Fibroblast of the conjunctiva (primary cell): ENCODE measurements around the gene IL11.

Source experiments
- DNase-seq: peaks from one replicate; pipeline ENCODE4 v3.0.0-alpha.2; 2010; ENCODE audit warnings: low read depth

The IL11 gene

GRCh38 chr19:55391191-55391670 lies 21.0 kb upstream of the IL11 start:
- no peak for DNase-seq

GRCh38 chr19:55390461-55390880 lies 20.2 kb upstream of the IL11 start:
- no peak for DNase-seq

DNA sequence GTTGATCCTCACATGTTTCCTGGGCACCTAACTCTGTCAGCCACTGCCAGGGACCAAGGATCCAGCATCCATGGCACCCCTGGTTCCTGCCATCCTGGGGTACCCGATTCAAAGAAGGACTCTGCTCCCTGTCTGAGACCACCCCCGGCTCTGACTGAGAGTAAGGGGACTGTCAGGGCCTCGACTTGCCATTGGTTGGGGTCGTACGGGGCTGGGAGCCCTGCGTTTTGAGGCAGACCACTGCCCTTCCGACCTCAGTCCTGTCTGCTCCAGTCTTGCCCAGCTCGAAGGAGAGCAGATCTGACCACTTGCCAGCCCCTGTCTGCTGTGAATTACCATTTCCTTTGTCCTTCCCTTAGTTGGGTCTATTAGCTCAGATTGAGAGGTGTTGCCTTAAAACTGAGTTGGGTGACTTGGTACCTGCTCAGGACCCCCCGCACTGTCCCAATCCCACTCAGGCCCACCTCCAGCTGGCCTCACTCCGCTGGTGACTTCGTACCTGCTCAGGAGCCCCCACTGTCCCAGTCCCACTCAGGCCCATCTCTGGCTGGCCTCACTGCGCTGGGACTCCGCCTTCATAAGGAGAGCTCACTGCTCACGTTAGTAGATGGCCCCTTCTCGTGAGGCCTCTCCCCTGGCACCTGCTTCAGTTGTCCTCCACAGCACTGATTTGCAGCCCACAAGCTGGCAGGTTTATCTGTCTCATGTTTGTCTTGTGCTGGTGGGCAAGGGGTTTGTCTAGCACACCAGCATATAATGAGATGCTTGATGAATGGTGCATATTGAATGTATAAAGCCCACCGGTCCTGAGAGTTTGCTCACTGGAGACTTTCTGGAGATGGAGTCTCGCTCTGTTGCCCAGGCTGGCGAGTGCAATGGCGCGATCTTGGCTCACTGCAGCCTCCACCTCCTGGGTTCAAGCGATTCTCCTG lies 19.4 kb upstream of the IL11 start:
- no peak for DNase-seq

DNA sequence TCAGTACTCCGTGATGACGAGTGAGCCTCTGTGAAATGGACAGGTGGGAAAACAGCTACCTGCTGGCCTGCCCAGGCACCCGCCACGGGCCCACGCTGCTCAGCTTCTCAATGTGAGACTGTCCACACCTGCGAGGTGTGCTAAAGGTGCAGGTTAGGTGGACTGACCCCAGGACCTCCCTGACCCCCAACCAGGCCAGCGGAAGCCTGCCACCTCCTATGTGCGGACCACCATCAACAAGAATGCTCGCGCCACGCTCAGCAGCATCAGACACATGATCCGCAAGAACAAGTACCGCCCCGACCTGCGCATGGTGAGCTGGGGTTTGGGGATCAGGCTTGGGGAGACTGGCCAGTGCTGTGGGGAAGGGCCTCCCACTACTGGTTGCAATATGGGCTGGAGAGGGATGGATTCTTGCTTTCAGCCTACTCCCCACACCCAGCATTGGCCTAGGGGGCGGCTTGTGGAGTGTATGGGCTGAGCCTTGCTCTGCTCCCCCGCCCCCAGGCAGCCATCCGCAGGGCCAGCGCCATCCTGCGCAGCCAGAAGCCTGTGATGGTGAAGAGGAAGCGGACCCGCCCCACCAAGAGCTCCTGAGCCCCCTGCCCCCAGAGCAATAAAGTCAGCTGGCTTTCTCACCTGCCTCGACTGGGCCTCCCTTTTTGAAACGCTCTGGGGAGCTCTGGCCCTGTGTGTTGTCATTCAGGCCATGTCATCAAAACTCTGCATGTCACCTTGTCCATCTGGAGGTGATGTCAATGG lies 17.7 kb upstream of the IL11 start:
- no peak for DNase-seq

DNA sequence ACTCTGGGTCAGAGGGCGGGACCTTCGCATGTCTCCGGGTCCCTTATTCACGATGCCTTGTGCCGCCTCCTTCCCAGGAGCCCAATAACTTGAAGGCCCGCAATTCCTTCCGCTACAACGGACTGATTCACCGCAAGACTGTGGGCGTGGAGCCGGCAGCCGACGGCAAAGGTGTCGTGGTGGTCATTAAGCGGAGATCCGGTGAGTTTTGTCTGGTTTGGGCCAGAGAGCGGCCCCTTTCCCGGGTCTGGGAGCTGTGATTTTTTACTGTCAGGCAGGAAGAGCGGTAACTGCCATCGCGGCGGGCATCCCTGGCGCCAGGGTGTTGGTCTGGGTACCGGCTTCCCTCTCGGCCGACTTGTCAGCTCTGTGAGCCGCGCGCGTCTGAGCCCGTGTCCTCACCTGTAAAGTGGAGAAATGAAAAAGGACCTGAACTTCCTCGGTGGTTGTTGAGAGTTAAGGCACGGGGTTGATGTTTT lies 16.3 kb upstream of the IL11 start:
- DNase-seq, result no peak

DNA sequence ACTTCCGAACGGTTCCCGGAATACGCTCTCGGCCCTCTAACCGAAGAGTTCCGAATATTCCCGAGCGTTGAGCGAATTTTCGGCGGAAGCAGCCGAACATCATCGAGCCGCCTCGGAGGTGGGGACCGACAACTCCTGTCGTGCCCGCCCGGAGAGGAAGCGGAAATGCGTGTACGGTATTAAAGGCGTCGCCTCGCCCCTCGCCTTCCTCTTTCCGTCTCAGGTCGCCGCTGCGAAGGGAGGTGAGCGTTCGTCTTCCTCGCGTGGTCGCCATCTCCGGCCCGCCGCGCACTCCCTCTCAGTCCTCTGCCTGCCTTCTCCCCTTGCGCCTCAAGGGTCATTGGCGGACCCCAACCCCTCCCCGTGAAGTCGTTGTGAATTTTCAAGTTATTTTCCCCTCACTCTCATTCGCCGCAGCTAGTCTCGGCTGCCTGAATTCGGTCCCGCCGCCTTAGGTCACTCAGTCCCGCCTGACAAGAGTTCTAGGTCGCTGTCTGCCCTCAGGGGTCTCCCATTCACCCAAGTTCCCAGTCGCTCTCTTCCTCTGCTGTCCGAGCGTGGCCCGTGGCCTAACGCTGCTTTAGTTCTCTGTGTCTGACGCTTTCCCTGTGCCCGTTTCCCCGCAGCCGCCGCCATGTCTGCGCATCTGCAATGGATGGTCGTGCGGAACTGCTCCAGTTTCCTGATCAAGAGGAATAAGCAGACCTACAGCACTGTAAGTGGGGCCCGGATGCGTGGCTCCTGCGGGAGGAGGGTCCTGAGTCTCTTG lies 15.6 kb upstream of the IL11 start, which contains the start of gene RPL28:
Gene RPL28, plus strand, starts transcription at position 209 of the 769 bp plus-strand sequence. Its CDS starts 426 bp downstream, at position 635.
- DNase-seq, result peak; percentile 96

DNA sequence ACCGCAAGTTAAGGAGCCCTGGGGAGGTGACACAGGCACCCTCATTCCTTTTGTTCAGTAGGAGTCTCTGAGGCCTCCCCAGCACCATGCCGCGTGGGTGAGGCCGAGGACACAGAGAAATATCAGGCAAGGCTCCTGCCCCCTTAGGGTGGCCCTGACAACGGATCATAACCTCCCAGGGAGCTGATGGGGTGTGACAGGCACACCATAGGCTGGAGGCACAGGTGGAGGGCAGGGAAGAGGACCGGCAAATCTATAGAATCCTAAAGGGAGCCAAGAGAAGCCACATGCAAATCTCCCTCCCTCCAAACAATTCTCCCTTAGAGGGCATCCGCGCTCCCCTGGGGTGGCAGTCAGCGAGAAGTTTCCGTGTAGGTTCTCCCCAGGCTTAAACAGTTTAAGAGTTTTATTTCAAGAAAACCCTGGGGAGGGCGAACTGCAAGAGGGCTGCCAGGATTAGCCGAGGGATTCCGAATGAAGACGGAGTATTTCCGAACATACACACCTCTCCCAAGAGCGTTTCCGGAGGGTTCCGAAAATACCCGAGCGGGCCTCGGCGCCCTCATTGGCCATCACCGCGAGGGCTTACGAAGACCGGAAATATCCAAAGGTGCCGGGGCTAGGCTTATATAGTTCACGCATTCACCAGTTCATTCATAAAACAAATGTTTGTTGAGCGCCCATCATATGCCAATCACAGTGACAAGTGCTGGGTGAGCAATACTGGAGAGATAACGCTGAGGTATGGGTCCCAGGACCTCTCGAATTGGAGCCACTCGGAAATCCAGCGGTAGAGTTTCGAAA lies 14.9 kb upstream of the IL11 start:
- DNase-seq, result peak; percentile 95

DNA sequence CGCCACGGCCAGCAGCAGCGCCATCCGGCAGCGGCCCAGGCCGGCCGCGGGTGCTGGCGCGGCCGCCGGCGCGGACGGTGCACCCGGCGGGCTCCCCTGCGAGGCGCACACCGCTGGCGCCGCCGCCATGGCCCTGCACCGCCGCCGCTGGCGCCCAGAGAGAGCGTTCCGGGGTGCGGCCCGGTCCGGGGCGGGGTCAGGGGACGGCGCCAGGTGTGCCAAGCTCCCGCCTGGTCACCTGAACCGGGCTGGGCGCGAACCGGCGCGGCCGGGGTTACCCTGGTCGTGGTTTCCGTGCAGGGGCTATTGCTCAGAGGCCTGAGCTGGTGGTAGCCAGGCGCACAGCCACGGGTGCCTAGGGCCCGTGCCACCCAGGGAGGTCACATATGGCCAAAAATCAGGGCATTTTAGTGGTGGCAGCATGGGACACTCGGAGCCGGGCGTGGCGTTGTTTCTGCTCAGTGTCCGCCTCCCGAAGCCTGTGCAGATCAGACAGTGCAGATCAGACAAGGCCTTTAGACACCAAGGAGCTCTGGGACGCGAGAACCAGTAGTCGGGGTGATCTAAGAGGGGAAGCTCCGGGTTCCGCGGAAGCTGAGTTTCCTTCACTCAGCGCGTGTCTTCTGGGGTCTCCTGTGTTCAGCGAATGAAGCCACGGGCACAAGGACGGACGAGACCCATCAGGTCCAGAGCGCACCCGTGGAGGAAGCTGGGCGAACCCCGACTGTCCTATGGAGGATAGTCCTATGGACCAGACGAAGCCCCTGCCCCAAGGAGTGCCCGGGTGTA lies 14.1 kb upstream of the IL11 start, which contains the start of gene TMEM238:
Gene TMEM238, minus strand, starts transcription at position 162 of the 789 bp plus-strand sequence. Its CDS starts 33 bp downstream, at position 129.
- no peak for DNase-seq

- DNase-seq, result peak; percentile 31
These were observed 13.2 kb upstream of the IL11 start for GRCh38 chr19:55383279-55384130.

GRCh38 chr19:55382522-55383054 lies 12.3 kb upstream of the IL11 start:
- DNase-seq, result no peak

DNA sequence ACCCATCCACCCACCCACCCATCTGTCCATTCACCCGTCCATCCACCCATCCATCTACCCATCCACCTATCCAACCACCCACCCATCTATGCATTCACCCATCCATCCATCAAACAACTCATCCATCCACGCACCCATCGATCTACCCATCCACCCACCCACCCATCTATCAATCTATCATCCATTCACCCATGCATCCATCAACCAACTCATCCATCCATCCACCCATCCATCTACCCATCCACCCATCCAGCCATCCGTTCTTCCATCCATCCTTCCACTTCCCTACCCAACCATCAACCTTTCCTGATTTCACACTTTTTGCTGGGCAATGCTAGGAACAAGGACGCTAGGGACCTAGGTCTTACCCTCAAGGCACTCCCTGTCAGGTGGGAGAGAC lies 11.8 kb upstream of the IL11 start:
- DNase-seq, result no peak

GRCh38 chr19:55379174-55379573 lies 8.9 kb upstream of the IL11 start:
- DNase-seq, result no peak

DNA sequence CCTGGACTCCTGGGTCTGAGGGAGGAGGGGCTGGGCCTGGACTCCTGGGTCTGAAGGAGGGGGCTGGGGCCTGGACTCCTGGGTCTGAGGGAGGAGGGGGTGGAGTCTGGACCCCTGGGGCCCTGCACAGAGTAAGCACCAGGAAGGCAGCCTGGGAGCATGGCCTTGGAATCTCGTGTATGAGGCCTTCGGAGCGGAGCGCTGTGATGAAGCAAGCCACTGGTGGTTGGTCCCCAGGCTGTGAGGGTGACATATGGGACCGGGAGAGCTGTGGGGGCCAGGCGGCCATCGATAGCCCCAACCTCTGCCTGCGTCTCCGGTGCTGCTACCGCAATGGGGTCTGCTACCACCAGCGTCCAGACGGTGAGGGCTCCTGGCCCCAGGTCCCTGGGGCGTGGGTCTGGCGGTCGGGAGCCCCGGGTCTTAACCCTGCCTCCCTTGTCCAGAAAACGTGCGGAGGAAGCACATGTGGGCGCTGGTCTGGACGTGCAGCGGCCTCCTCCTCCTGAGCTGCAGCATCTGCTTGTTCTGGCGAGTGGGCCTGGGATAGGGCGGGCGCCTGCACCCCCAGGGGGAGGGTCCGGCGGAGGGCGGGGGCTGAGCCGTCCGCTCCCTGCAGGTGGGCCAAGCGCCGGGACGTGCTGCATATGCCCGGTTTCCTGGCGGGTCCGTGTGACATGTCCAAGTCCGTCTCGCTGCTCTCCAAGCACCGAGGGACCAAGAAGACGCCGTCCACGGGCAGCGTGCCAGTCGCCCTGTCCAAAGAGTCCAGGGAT lies 7.3 kb upstream of the IL11 start:
- DNase-seq, result no peak

DNA sequence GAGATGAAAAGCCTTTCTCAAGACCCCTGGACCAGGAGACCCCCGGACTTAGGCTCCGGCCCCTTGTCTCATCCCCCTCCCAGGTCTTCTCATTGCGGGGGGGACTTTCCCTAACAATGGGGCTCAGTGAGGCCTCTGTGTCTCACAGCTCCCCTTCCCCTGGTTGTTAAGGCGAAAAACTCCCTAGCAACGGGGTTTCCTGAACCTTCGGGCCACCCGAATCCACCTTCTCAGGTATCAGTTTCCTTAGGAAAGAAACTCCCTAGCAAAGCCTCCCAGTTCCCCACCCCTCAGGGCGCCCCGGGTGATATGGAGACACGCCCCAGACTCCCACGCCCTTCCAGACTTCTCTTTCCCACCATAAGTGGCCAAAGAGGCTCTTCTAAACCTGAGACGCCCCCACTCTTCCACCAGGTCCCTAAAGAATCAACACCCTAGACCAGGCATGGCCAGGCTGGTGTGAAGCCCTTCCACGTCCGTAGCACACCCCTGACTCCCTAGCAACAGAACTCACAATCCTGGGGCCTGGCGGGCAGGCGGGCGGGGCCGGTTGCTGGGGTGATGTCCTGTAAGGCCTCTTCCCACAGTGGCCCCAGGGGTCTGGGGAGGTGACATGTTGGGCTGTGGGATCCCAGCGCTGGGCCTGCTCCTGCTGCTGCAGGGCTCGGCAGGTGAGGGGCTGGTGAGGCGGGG lies 6.1 kb upstream of the IL11 start, which contains the start of gene TMEM190:
Gene TMEM190, plus strand, starts transcription at position 586 of the 693 bp plus-strand sequence. Its CDS starts 28 bp downstream, at position 614.
- DNase-seq, result no peak

GRCh38 chr19:55373993-55374757 lies 3.9 kb upstream of the IL11 start:
- no peak for DNase-seq

DNA sequence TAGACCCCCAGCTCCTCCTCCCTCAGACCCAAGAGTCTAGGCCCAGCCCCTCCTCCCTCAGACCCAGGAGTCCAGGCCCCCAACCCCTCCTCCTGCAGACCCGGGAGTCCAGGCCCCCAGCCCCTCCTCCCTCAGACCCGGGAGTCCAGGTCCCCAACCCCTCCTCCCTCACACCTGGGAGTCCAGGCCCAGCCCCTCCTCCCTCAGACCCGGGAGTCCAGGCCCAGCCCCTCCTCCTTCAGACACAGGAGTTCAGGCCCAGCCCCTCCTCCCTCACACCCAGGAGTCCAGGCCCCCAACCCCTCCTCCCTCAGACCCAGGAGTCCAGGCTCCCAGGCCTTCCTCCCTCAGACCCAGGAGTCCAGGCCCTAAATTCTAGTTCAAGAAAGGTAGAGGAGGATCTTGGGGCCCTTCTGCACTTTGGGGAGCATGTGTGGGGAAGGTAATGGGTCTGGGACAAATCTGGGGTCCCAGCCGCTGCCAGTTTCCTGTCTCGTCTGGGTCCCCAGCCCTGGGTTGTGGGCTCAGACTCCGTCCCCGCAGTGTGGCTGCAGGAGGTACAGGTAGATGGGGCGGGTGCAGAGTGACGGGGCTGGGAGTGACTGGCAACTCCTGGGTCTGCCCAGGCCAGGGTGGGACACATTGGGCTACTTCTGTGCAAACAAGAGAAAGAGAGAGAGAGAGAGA lies 3.2 kb upstream of the IL11 start:
- DNase-seq, result no peak
